GM12891 (cell line): ENCODE results near the gene PRG3.

Experiments
- PAX5 ChIP-seq: IDR thresholded peaks from 2 replicates; pipeline ENCODE4 v1.6.1; 2011; ENCODE audit warnings: low read length, moderate library complexity, mild to moderate bottlenecking; ENCODE audit not compliant: insufficient read depth, severe bottlenecking
- POLR2A ChIP-seq: IDR thresholded peaks from 2 replicates; pipeline ENCODE4 v1.6.1; 2011; ENCODE audit warnings: low read depth, low read length, control low read depth
- POLR2AphosphoS5 ChIP-seq: IDR thresholded peaks from 2 replicates; pipeline ENCODE4 v1.6.1; 2011; ENCODE audit warnings: low read depth, low read length, control low read depth
- SPI1 ChIP-seq: IDR thresholded peaks from 2 replicates; pipeline ENCODE4 v1.6.1; 2011; ENCODE audit warnings: low read depth, low read length, control low read depth
- TAF1 ChIP-seq: IDR thresholded peaks from 2 replicates; pipeline ENCODE4 v1.6.1; 2011; ENCODE audit warnings: low read depth, low read length, control low read depth

DNA sequence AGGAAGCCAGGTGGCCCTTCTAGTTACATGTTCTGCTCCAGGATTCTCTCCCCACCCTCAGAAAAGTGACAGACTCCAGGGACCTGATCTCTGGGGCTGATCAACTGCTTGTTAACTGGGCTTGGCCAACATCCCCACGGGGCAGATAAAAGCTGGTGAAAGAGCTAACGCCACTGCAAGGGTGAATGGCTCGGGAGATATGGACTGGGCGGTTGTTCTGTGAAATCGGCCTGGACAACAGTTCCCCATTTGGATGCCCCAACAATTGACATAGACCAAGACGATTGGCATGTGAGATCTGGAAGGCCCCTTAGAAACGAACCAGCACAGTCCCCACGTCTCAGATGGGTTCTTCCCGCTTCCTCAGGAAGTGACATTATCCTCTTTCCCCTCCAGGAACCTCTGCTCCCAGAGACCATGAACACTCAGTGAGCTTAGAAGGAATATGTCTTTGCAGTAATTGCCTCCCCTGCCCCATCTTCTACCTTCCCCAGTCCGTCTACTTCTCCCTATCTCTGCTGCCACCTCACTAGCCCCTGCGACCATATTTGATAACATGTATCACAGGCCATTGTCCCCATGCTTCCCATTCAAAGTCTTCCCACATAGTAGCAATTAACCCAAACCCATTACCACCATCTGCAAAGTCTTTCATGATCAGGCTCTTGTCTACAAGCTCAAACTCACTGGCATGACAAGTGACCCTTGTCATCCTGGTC is 15.1 kb upstream of the PRG3 start:
- TF ChIP-seq POLR2A (no peak), TAF1 (no peak), SPI1 (no peak), POLR2AphosphoS5 (no peak), PAX5 (no peak)
